ENCODE data around the gene TMEM52. TPM values are rescaled to one million over a fixed set of nuclear protein-coding genes. Genes with fewer than 3 reads are reported as not detected.

Gene TMEM52
- total RNA-seq, 1 experiment from 2014 or later: 9.6 TPM

GRCh38 chr1:1941211-1941841 is 22.2 kb upstream of the TMEM52 start:
- H3K27ac Mint-ChIP-seq: no peak overlapping the region; a peak in 1 of 7 replicates
- H3K4me1 ChIP-seq (ENCODE audit: insufficient read depth, low read length): no peaks in the 10 kb centered on the region
- no peaks in the 10 kb centered on the region for H3K36me3 Mint-ChIP-seq (ENCODE audit: insufficient read depth in 1 of 3, low read depth in 3 of 3)

More at GRCh38 chr1:1941211-1941841, 22.2 kb upstream of the TMEM52 start:
- Histone ChIP-seq H3K27me3 (ENCODE audit: insufficient read depth, low read length) (no peaks in the 10 kb centered on the region), H3T11ph (ENCODE audit: low read length) (no peak overlapping the region), H3K79me1 (ENCODE audit: insufficient read depth, low read depth, low read length, poor library complexity, severe bottlenecking) (no peaks in the 10 kb centered on the region), H4K5ac (ENCODE audit: insufficient read length, low read depth, low read length) (no peak overlapping the region), H3K14ac (ENCODE audit: insufficient read depth, low read length) (no peak overlapping the region; the same call in 1 of the 2 replicates), H3K9me3 (ENCODE audit: control insufficient read depth, low read depth, low read length) (no peaks in the 10 kb centered on the region), H2BK120ac (ENCODE audit: low read depth, low read length, poor library complexity, severe bottlenecking) (no peak overlapping the region), H2BK5ac (ENCODE audit: insufficient read length, low read length) (no peak overlapping the region), H3K4me2 (ENCODE audit: insufficient read depth, insufficient read length, low read length) (no peak overlapping the region), H3K56ac (ENCODE audit: insufficient read length, low read depth, low read length) (no peak overlapping the region), H3K9ac (ENCODE audit: extremely low read depth, insufficient read length, low read length) (no peak overlapping the region), H4K91ac (ENCODE audit: insufficient read length, low read depth, low read length) (no peak overlapping the region), H2AFZ (ENCODE audit: low read length) (no peak overlapping the region), H3K79me2 (ENCODE audit: insufficient read depth, low read length) (no peaks in the 10 kb centered on the region), H4K8ac (replicated peaks; ENCODE audit: insufficient read length, low read depth, low read length) (no peak overlapping the region), H2BK20ac (ENCODE audit: low read depth, low read length, poor library complexity, severe bottlenecking) (no peak overlapping the region), H4K20me1 (ENCODE audit: control insufficient read depth, insufficient read depth, insufficient read length) (peaks cover 3% of the 10 kb centered on the region), H2BK12ac (ENCODE audit: insufficient read length, low read depth, low read length) (no peak overlapping the region), H3K27ac (ENCODE audit: insufficient read length, low read depth, low read length) (no peak overlapping the region), H2BK15ac (ENCODE audit: low read depth, low read length) (no peak overlapping the region), H3K18ac (ENCODE audit: insufficient read length, low read depth, low read length) (no peak overlapping the region), H2AK5ac (ENCODE audit: insufficient read length, low read length) (no peak overlapping the region), H3K4ac (ENCODE audit: low read depth, low read length) (no peak overlapping the region), H3K23ac (ENCODE audit: insufficient read length, low read depth, low read length) (no peak overlapping the region), H3K23me2 (ENCODE audit: insufficient read length, low read depth, low read length, poor library complexity, severe bottlenecking) (no peaks in the 10 kb centered on the region)
- H3K4me1 Mint-ChIP-seq: peaks cover 4 to 6% of the 10 kb centered on the region in 2 experiments; a peak in 3 of 4 replicates
- no peak overlapping the region for H3K4me3 Mint-ChIP-seq
- peaks cover 0 to 2% of the 10 kb centered on the region in 2 experiments; a peak in 1 of 5 replicates for H3K9me3 Mint-ChIP-seq
- no peak for TF ChIP-seq CTCF (conservative IDR thresholded peaks at IDR 0.05)
- no CpG with 5 or more reads among the region's 19 CpGs for WGBS (ENCODE audit: extremely low coverage, insufficient read length, low lambda C conversion rate)
- peaks cover 2% of the 10 kb centered on the region; the same call in 1 of the 2 replicates for H3K27me3 Mint-ChIP-seq (ENCODE audit: low read depth)
- no peak for DNase-seq

Data from H9 (cell line).